Gastrocnemius medialis (tissue), 4 donors: Measurements from ENCODE around the gene KCTD5. TPM values are rescaled to one million over a fixed set of nuclear protein-coding genes. Genes with fewer than 3 reads are reported as not detected.

Source experiments
- ATAC-seq, 2 donors: fragments of 150-250 bp; one replicate each; pipeline ENCODE4 v1.9.1; 2016
- DNase-seq, 2 donors: peaks; one replicate each; pipeline ENCODE4 v3.0.0-alpha.2; 2019
- H3K27ac ChIP-seq, 4 donors: fragments of 200-600 bp; sonication (generic); 1 replicate in 1 of 4; 2 replicates in 3 of 4; pipeline ENCODE4 v1.5.1; 2016 to 2018; ENCODE audit warnings: mild to moderate bottlenecking in 2 of 4, moderate library complexity in 1 of 4
- H3K27me3 ChIP-seq, 3 donors: fragments of 200-600 bp; sonication (generic) in 2 of 3; 1 replicate in 1 of 3; 2 replicates in 2 of 3; pipeline versions ENCODE4 v1.5.1 to v1.6.0; 2016 to 2019; ENCODE audit warnings: mild to moderate bottlenecking in 1 of 3, moderate library complexity in 1 of 3
- H3K36me3 ChIP-seq, 2 donors: fragments of 200-600 bp; sonication (generic) in 1 of 2; one replicate each; pipeline ENCODE4 v1.5.1; 2017 to 2018
- H3K4me1 ChIP-seq, 2 donors: fragments of 200-600 bp; sonication (generic) in 1 of 2; one replicate each; pipeline ENCODE4 v1.5.1; 2016 to 2017; ENCODE audit warnings: mild to moderate bottlenecking in 2 of 2
- H3K4me3 ChIP-seq, 4 donors: fragments of 200-600 bp; sonication (generic) in 3 of 4; 1 replicate in 1 of 4; 2 replicates in 3 of 4; pipeline ENCODE4 v1.5.1; 2016 to 2019; ENCODE audit warnings: mild to moderate bottlenecking in 2 of 4
- H3K9me3 ChIP-seq, 3 donors: fragments of 200-600 bp; sonication (generic) in 2 of 3; 1 replicate in 1 of 3; 2 replicates in 2 of 3; pipeline ENCODE4 v1.5.1; 2016 to 2019
- CTCF ChIP-seq, 5 experiments: fragments of 450-650 bp in 3 of 5; fragments of 200-600 bp in 2 of 5; sonication (generic) in 2 of 5; IDR thresholded peaks in 4 of 5; conservative IDR thresholded peaks in 1 of 5; 1 replicate in 4 of 5; 2 replicates in 1 of 5; pipeline ENCODE4 v1.5.1; 2016 to 2019; ENCODE audit warnings: antibody characterized with exemption in 5 of 5, mild to moderate bottlenecking in 3 of 5, moderate library complexity in 3 of 5
- POLR2A ChIP-seq, 2 donors: fragments of 450-650 bp; IDR thresholded peaks; one replicate each; pipeline ENCODE4 v1.6.1; 2017; ENCODE audit warnings: antibody characterized with exemption in 2 of 2, mild to moderate bottlenecking in 2 of 2, moderate library complexity in 2 of 2
- in situ Hi-C, 4 donors: fragments of 200-750 bp; cut with MboI; loops; one replicate each; pipeline versions ENCODE4 v1.15.0 to v1.8.0; 2017; ENCODE audit warnings: low sequenced_read_pairs in 4 of 4
- intact Hi-C: fragments of 100-400 bp; cut with DNase I; formaldehyde crosslinking; loops from one replicate; pipeline ENCODE4 v1.15.1; 2023; ENCODE audit warnings: low total_unique reads
- total RNA-seq, 4 donors: library from RNA; depleted of rRNA; stranded (reverse); fragments of >200 nt; gene quantifications; one replicate each; pipeline versions ENCODE4 v1.1.0 to v1.2.3, GENCODE V29; 2016

Gene KCTD5
- total RNA-seq, 4 donors from 2014 or later = 13.6 to 23.8 (median 14.7) TPM

DNA sequence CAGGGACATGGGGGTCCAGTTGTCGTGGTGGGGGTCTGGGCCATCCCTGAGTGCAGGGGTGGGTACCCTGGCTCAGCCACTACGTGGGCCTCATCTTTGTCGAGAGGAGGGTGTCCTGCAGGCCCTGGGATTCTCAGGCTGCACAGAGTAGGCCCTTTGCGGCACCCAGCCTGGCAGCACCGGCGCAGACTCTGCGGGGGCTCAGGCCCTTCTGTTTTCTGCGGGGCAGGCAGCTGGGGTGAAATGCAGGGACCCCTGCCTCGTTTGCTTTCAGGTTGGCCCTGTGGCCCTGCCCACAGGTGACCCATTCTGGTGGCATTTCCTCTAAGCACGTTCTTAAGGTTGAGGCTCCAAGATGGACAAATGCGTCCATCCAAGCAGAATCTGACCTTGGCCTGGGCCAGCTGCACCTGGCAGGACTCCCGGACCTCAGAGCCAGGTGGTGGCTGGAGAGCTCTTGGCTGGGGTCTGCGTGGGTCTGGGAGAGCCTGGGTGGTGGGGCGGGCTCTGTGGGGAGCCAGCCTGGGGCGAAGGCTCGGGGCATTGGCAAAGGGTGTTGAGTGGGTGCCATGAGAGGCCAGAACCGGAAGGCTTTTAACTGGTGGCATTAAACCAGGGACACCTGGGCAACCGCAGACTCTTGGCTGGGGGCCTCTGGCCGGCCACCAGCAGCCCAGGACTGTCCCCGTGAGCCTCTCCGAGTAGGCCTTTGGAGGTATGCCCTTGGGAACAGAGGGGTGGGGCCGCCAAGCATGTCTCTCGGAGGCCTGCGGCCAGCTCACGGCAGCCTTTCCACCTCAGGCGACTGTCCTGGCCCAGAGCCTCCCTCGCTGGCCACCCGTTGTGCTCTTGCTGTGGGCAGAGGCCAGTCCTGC, 20.8 kb downstream of the KCTD5 start:
- Histone ChIP-seq H3K27ac (peak overlapping the region; percentile 65 to 86 (median 78)), H3K27me3 (no peaks in the 10 kb centered on the region), H3K9me3 (no peaks in the 10 kb centered on the region), H3K4me1 (peaks cover 29% of the 10 kb centered on the region in 2 donors), H3K36me3 (peaks cover 0 to 52% of the 10 kb centered on the region in 2 donors), H3K4me3 (no peak overlapping the region)
- TF ChIP-seq CTCF (IDR thresholded peaks at IDR 0.05 in 4 of 5, conservative IDR thresholded peaks at IDR 0.05 in 1 of 5) (no peak), POLR2A (IDR thresholded peaks at IDR 0.05) (no peak)
- in situ Hi-C loops (no loop called here), intact Hi-C loops (loop anchor here (1.0 to 2.0 kb wide), 2 partner anchors 16 to 30 kb away; no protein-coding TSS in a partner anchor)
- DNase-seq = peak; percentile 90 to 97
- peak; percentile 90 to 92 for ATAC-seq

DNA sequence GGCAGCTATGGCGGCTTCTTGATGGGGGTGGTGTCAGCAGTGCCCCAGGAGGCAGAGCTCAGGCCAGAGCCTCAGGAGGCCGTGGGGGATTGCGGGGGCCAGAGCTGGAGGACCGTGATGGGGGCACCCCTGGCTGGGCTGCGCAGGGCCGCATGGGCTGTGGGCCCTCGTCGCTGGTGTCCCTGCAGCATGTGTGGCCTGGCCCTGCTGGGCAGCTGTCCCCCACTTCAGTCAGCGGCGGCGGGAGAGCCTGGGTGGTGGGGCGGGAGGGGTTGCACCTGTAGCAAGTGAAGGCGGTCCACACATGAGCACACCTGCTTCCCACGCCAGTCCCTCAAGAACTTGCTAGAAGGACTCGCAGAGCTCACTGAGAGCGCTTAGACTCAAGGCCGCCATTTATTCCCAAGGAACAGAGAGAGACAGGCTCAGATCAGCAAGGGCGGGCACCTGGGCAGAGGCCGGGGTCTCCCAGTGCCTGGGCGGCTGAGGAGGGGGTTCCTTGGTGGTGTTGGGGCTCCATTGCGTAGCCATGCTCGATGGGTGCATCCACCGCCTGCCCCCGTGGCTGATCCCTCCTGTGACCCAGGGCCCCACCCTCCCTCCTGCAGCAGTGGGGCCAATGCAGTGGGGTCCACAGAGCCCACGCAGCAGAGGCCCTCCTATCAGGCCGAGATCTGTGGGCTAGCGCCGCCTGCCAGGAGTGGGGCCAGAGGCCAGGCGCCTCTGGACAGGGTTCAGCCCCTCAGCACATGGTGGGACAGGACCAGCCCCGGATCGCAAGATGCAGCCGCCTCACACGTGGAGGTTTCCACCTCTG, 22.1 kb downstream of the KCTD5 start:
- H3K27ac ChIP-seq = peak overlapping the region; percentile 65 to 86 (median 78)
- DNase-seq (no peak), ATAC-seq (no peak)
- TF ChIP-seq CTCF (IDR thresholded peaks at IDR 0.05 in 4 of 5, conservative IDR thresholded peaks at IDR 0.05 in 1 of 5) = no peak
- no peak for TF ChIP-seq POLR2A (IDR thresholded peaks at IDR 0.05)
- H3K9me3 ChIP-seq = no peaks in the 10 kb centered on the region
- peaks cover 29% of the 10 kb centered on the region in 2 donors for H3K4me1 ChIP-seq
- in situ Hi-C loops (no loop called here), intact Hi-C loops (no loop called here)
- peaks cover 0 to 53% of the 10 kb centered on the region in 2 donors for H3K36me3 ChIP-seq
- no peaks in the 10 kb centered on the region for H3K27me3 ChIP-seq
- no peak overlapping the region for H3K4me3 ChIP-seq

DNA sequence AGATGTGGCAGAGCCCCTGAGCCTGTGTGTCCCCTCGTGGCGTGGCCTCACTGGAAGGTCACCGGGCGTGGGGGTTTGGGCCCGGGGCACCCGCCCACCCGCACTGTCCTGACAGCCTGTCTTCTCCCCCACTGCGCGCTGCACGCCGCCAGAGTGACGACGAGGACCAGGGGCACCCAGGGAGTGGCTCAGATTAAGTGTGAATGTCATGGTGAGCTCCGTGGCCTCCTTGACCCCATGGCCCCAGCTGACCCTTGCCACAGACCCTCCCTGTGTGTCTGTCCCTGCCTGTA, 22.6 kb downstream of the KCTD5 start:
- Histone ChIP-seq H3K27me3 (no peaks in the 10 kb centered on the region), H3K4me1 (peaks cover 25 to 29% of the 10 kb centered on the region in 2 donors), H3K4me3 (no peak overlapping the region), H3K36me3 (peaks cover 0 to 53% of the 10 kb centered on the region in 2 donors), H3K9me3 (no peaks in the 10 kb centered on the region), H3K27ac (peak overlapping the region in 2 of 4 donors; percentile 80 to 86)
- ATAC-seq (no peak), DNase-seq (no peak)
- intact Hi-C loops = no loop called here
- in situ Hi-C loops = no loop called here
- no peak for TF ChIP-seq POLR2A (IDR thresholded peaks at IDR 0.05)

DNA sequence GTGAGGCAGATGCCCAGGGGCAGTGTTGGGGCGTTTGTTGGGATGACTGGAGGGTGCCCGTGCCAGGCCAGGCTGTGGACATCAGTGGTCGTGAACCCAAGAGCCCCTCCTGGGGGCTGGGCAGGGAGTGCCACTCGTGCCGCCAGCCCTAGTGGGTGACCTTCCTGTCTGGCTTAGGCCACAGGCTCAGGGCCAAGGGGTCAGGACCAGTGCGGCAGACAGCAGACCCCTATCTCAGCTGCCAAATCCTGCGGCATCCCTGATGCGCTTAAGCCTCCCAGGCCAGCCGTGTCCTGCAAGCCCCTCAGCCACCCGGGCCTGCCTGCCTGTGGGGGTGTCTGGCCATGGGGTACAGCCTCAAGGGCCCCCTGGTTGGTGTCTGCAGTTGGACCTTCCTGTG, 23.0 kb downstream of the KCTD5 start:
- peak overlapping the region in 1 of 4 donors; percentile 80 for H3K27ac ChIP-seq

More for the DNA sequence above, 23.0 kb downstream of the KCTD5 start:
- Histone ChIP-seq H3K4me1 (peaks cover 25 to 29% of the 10 kb centered on the region in 2 donors), H3K36me3 (peaks cover 0 to 50% of the 10 kb centered on the region in 2 donors), H3K9me3 (no peaks in the 10 kb centered on the region), H3K4me3 (no peak overlapping the region), H3K27me3 (no peaks in the 10 kb centered on the region)
- intact Hi-C loops = no loop called here
- in situ Hi-C loops = no loop called here
- no peak for ATAC-seq
- TF ChIP-seq POLR2A (IDR thresholded peaks at IDR 0.05) (no peak), CTCF (IDR thresholded peaks at IDR 0.05 in 4 of 5, conservative IDR thresholded peaks at IDR 0.05 in 1 of 5) (no peak)
- DNase-seq = no peak
